ENCODE measurements around the gene CDC42BPA.

CDC42BPA gene

GRCh38 chr1:226978432-226979114 lies 339.7 kb downstream of the CDC42BPA start:
- DNase-seq = no peak

DNA sequence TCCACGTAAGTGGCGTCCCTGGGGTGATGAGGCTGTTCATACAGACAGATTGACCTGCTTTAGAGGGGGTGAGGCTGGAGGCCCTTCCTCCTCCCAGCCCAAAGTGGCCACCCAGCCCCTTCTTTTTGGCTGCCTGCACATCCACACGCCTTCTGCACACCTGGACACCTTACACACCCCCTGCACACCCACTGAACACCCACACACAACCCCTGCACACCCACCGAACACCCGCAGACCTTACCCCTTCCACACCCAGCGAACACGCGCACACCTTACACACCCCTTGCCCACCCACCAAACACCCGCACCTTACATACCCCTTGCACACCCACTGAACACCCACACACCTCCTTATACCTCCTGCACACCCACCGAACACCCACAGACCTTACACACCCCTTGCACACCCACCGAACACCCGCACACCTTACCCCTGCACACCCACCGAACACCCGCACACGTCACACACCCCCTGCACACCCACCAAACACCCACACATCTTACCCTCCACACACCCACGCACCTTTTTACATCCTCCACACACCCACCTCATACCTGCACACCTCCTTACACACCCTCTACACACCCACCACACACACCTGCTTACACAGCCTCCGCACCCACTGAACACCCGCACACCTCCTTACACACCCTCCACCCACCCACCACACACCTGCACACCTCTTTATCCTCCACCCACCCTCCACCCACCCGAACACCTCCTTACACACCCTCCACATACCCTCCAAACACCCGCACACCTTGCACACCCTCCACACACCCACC lies 340.5 kb downstream of the CDC42BPA start:
- DNase-seq = no peak

DNA sequence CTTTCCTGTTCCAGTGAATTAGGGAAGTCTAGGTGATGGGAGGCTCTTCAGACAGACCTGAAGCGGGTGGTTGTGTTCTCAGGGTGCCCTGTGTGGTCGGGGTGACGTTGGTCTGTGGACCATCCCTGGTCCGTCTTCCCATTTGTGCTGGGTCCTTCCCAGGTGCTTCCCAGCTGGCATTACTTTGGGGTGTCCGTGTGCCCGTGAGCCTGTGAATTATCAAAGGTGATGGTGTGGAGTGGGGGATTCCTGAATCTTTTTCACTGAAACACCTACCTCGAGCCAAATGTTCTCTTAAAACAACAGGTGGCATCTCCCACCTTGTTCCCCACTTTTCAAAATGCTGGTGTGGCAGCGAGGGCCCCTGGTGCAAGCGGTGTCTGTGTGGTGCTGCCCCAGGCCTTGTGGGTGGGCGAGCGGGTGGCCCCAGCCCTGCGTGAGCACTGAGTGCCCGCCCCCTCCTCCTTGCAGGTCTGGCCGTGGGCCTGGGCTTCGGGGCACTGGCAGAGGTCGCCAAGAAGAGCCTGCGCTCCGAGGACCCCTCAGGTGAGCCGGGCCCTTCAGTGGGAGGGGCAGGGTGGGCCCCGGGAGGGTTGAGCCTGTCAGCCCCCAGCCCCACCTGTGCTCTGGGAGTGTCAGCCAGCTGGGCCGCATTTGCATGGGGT lies 341.2 kb downstream of the CDC42BPA start:
- DNase-seq = no peak

GRCh38 chr1:226976276-226976977 lies 341.9 kb downstream of the CDC42BPA start:
- DNase-seq = no peak

DNA sequence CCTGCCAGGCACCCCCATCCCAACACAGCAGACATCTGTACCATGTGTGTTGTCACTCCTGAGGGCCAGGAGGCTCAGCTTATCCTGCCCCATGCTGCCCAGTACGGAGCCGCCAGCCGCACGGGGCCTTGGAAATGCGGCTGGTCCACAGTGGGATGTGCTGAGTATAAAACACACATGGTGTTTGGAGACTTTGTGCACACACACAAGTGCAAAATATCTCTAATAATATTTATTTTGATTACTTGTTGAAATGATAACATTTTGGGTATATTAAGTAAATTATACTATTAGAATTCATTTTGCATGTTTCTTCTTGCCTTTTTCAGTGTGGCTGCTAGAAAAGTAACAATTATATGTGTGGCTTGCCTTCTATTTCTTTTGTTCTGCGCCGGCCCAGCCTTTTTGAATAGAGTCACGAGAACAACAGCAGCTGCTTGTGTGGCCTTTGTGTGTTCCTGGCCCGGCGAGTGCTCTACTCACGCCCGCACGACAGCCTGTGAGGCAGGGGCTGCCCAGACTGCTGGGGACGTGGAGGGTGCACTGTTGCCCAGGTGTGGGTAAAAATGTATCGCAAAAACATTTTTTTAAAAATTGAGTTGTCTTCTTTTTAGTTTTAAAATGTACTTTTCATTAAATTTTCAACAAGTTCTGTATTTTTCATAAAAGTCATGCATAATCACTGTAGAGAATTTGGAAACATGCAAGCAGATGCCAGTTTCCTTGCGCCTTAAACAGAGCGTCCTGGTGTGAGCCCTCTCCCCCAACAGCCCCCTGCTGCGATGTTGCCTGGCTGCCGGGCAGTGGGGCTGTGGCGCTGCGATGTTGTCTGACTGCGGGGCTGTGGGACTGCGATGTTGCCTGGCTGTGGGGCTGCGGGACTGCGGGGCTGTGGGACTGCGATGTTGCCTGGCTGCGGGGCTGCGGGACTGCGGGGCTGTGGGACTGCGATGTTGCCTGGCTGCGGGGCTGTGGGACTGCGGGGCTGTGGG lies 342.7 kb downstream of the CDC42BPA start:
- DNase-seq = no peak

- DNase-seq = no peak
Measured at GRCh38 chr1:226974544-226975258, 343.6 kb downstream of the CDC42BPA start.

DNA sequence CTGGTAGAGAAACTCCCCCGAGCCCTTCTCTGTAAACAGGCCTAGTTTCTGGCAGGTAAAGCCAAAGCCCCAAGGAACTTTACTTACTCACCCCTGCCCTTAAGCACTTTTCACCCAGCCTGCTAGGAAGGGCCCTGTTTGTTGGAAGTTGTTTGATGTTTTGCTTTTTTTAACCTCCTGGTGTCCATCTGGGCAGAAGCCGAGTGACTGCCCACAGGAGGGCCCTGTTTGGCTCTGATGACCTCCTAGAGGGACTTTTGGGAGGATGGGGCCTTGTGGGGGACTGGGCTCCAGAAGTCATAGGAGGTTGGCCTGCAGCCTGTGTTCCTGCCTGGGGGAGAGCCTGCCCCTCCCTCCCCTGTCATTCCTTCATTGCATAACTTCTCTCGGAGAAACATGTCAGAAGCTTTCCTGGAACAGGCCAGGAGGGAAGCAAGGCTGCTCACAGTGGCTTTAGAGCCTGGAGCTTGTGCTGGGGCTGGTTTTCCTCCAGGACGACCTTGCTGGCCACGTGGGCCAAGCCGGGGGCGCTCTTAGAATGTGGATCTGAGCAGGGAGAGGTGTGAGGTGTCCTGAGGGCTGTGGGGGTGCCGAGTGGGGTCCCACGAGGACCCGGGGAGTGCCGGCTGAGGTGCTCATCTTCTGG lies 344.3 kb downstream of the CDC42BPA start:
- DNase-seq = no peak

DNA sequence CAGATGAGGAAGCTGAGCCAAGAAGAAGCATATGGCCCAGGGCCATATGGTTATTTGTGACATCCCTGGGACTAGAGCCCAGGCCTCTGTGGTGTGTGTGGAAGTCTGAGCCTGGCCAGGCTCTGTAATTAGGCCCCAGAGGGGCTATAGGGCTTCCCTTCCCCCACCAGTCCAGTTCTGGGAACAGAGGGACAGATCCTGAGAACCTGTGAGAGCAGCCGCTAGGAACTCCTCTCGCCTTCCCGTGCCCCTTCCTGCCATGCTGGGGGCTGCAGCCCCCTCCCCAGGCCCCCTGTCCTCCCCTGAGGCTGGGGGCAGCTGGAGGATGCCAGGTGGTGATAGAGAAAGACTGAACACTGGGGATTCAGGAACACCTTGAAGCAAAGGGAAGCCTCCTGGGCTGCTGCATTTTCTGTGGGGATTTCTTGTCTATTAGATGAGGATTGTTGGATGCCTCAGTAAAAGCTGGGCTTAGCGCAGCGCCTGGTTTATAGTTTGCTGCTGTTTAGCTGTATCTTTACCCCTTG lies 344.9 kb downstream of the CDC42BPA start:
- no peak for DNase-seq

DNA sequence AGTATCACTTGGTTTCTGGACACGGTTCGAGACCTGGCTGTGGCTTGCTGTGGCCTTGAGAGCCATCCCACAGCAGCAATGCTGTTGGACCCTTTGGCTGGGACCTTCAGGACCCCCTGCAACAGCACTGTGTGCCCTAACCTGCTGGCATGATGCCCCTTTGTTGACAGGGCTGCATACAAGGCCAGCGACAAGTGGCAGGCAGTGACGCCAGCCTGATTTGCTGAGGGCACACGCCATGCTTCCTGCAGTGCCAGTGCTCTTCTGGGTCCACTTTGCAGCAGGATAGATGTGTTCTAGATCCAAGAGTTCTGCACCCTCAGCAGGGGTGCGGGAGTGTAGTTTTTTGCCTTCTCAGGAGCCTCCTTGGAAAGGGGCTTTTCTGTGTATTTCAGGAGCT lies 345.4 kb downstream of the CDC42BPA start:
- DNase-seq = no peak

DNA sequence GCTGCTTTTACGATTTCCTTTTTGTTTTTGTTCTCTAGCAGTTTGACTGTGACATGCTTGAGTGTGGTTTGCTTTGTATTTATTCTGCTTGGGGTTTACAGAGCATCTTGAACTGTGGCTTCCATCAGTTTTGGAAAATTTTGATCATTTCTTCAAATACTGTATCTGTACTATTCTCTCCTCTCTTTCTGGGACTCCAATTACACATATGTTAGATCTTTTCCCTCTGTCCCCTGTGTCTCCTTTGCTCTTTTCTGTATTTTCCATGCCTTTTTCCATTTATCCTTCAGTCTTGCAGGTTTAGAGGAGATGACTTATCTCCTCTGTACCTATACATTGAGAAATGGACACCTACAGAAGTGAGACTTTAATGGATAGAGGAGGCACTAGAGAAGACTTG lies 346.5 kb downstream of the CDC42BPA start:
- DNase-seq = no peak

GRCh38 chr1:226967665-226968064 lies 350.6 kb downstream of the CDC42BPA start:
- DNase-seq = no peak

- DNase-seq = no peak
Measured at GRCh38 chr1:226966683-226967082, 351.6 kb downstream of the CDC42BPA start.

GRCh38 chr1:226965581-226966440 lies 352.5 kb downstream of the CDC42BPA start:
- no peak for DNase-seq

- DNase-seq = no peak
Measured at GRCh38 chr1:226964611-226965486, 353.4 kb downstream of the CDC42BPA start.

DNA sequence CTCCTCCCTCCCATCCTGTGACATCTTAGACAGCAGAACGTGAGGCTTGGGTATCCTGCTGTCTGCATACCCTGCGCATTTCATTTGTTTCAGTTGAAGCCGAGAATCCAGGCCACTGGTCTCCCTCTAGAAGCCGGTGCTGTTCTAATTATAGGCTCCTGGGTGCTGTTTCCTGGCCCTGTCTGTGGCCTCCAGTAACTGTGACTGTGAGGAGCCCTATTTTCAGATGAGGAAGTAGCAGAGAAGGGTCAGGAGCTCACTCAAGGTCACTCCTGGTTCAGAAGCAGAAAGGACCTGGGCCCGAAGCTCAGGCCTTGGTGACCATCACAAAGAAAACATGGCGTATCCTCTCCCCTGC lies 354.2 kb downstream of the CDC42BPA start:
- DNase-seq = no peak

DNA sequence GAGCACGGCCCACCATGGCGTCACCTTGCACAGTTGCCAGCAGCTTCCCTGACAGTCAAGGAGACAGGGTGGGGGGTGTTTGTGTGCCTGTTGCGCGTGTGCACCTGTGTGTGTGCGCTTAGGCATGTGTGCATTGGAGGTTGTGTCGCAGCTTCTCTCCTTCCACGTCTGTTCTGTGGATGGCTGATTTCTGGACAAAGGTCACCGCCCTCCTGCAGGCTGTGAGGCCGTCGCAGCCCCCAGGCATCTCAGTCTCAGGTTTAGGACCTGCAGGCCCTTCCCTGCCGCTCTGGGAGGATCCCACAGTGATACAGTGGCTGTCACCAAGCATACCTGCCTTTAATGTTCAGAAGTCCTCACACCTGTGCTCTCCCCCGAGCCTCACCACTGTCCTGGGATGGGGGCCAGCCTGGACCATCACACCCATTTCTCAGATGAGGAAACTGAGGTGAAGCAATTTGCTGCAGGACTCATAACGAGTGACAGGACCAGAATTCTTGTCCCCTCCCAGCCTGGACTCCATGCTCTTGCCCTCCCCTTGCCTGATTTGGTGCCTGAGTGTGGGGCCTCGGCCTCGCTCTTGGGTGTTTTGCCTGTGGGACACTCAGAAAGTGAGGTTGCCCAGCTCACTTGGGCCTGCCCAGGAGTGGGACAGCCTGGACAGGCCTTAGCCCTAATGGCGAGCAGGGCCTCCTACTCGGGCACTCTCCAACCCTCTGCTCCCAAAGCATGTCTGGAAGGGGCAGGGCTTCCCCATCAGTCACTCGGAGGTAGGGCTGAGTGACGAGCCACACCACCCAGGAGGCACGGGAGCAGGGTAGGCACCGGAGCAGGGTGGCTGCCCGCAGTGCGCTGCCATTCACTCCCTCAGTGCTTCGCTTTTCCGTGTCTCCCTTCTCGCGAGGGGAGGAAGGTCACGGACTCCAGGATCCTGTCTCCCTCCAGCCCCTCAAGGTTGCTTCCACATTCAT lies 355.6 kb downstream of the CDC42BPA start:
- DNase-seq = no peak
